HepG2 (cell line): ENCODE measurements around the gene EMC8. TPM values are rescaled to one million over a fixed set of nuclear protein-coding genes. Genes with fewer than 3 reads are reported as not detected.
A peak's percentile ranks its signal among the peaks of the same experiment; 100 is the strongest.

Source experiments
- ATAC-seq: fragments of 200-7000 bp; cut with Tn5 transposase; 3 replicates; pipeline ENCODE4 v1.9.1; 2020; ENCODE audit warnings: mild to moderate bottlenecking, moderate library complexity
- BruUV-seq: library from RNA; stranded (reverse); fragments of 400-500 nt; replicated peaks from 2 replicates; lab custom pipeline; 2021; lab: Mats Ljungman, UMichigan
- CTCF ChIA-PET: fragments of 300-600 bp; formaldehyde crosslinking; extraction: SDS; loops from one replicate; lab custom pipeline; 2021; ENCODE audit warnings: low total read pairs, inconsistent platforms, low intra/inter-chr PET ratio; lab: Yijun Ruan, JAX
- POLR2A ChIA-PET: fragments of 350-600 bp; sonication (Branson Sonifier 250); formaldehyde crosslinking; loops from one replicate; lab custom pipeline; 2020; ENCODE audit warnings: antibody characterized with exemption, inconsistent platforms; lab: Yijun Ruan, JAX
- DNase-seq: peaks from one replicate; pipeline ENCODE4 v3.0.0-alpha.2; 2015; ENCODE audit warnings: low spot score
- FAIRE-seq: peaks from 3 replicates; lab custom pipeline; 2011; peaks lifted over from hg19 to GRCh38; lab: Jason Lieb, UNC
- H2AFZ ChIP-seq: one replicate; pipeline ENCODE4 v1.6.1; 2011; ENCODE audit warnings: low read length, inconsistent platforms
- H3K27ac ChIP-seq: fragments of 300-600 bp; 3 replicates; pipeline ENCODE4 v1.8.0; 2011; ENCODE audit warnings: mixed run types, mild to moderate bottlenecking, mixed read lengths, low read length, inconsistent platforms; ENCODE audit not compliant: insufficient read depth; ENCODE audit errors: extremely low read length
- H3K27me3 ChIP-seq, 2 experiments: fragments of 200-600 bp in 1 of 2; 2 replicates in 1 of 2; 3 replicates in 1 of 2; pipeline versions ENCODE4 v1.6.0 to v1.8.0; 2011; ENCODE audit warnings: low read length in 2 of 2, mild to moderate bottlenecking in 2 of 2, moderate library complexity in 2 of 2, inconsistent platforms in 1 of 2; ENCODE audit not compliant: insufficient read depth in 2 of 2, control insufficient read depth in 1 of 2
- H3K36me3 ChIP-seq, 2 experiments: fragments of 200-600 bp in 1 of 2; replicated peaks in 1 of 2; 2 replicates in 1 of 2; 3 replicates in 1 of 2; pipeline versions ENCODE4 v1.5.1 to v1.8.0; 2011; ENCODE audit warnings: low read length in 2 of 2, inconsistent platforms in 1 of 2; ENCODE audit not compliant: insufficient read depth in 2 of 2, control insufficient read depth in 1 of 2
- H3K4me1 ChIP-seq: 2 replicates; pipeline ENCODE4 v1.5.1; 2012; ENCODE audit warnings: low read length, inconsistent platforms; ENCODE audit not compliant: insufficient read depth
- H3K4me2 ChIP-seq: 2 replicates; pipeline ENCODE4 v1.6.0; 2011; ENCODE audit warnings: low read depth, low read length, inconsistent platforms
- H3K4me3 ChIP-seq, 3 experiments: fragments of 200-600 bp in 1 of 3; sonication (generic), shearing (Covaris generic) in 1 of 3; replicated peaks in 1 of 3; 2 replicates each; pipeline ENCODE4 v1.5.1; 2011 to 2016; ENCODE audit warnings: low read length in 3 of 3, inconsistent platforms in 2 of 3, low read depth in 2 of 3, mild to moderate bottlenecking in 2 of 3, control low read depth in 1 of 3, mixed read lengths in 1 of 3; ENCODE audit not compliant: insufficient read depth in 1 of 3
- H3K79me2 ChIP-seq: one replicate; pipeline ENCODE4 v1.6.1; 2011; ENCODE audit warnings: low read length, inconsistent platforms; ENCODE audit not compliant: insufficient read depth
- H3K9ac ChIP-seq: 2 replicates; pipeline ENCODE4 v1.6.0; 2011; ENCODE audit warnings: mild to moderate bottlenecking, low read depth, low read length, inconsistent platforms; ENCODE audit not compliant: insufficient read depth
- H3K9me3 ChIP-seq: 2 replicates; pipeline ENCODE4 v1.5.1; 2012; ENCODE audit warnings: mild to moderate bottlenecking, low read length
- H4K20me1 ChIP-seq: 2 replicates; pipeline ENCODE4 v1.6.0; 2011; ENCODE audit warnings: inconsistent platforms, mild to moderate bottlenecking, low read length, moderate library complexity; ENCODE audit not compliant: insufficient read depth
- DNMT3B ChIP-seq: conservative IDR thresholded peaks from 2 replicates; pipeline ENCODE4 v1.6.1; 2016; ENCODE audit warnings: missing biosample characterization, control low read depth
- GPN1 ChIP-seq: sonication (generic); formaldehyde crosslinking; IDR thresholded peaks from 2 replicates; pipeline ENCODE4 v1.5.1; 2020; ENCODE audit warnings: missing genetic modification reagents, borderline replicate concordance
- POLR2AphosphoS2 ChIP-seq: IDR thresholded peaks from 2 replicates; pipeline ENCODE4 v1.6.1; 2011; ENCODE audit warnings: low read depth, low read length, improper control_type of control experiment
- POLR2G ChIP-seq: fragments of 200-400 bp; formaldehyde crosslinking; IDR thresholded peaks from 2 replicates; pipeline ENCODE4 v1.6.1; 2018; ENCODE audit warnings: mild to moderate bottlenecking, low read depth, low read length, moderate library complexity
- SATB2 ChIP-seq: sonication (generic); formaldehyde crosslinking; IDR thresholded peaks from 2 replicates; pipeline ENCODE4 v1.5.0; 2020; ENCODE audit warnings: missing genetic modification reagents
- SMARCC2 ChIP-seq: fragments of 450-650 bp; IDR thresholded peaks from 2 replicates; pipeline ENCODE4 v1.6.1; 2017; ENCODE audit warnings: antibody characterized with exemption, mild to moderate bottlenecking
- ZMYM4 ChIP-seq: sonication (generic); formaldehyde crosslinking; IDR thresholded peaks from 2 replicates; pipeline ENCODE4 v1.8.1; 2023; ENCODE audit warnings: mild to moderate bottlenecking, missing genetic modification reagents
- ZNF101 ChIP-seq: sonication (generic); formaldehyde crosslinking; IDR thresholded peaks from 2 replicates; pipeline ENCODE4 v1.4.0; 2020; ENCODE audit warnings: mild to moderate bottlenecking, low read depth, missing genetic modification reagents, borderline replicate concordance
- ZNF431 ChIP-seq: sonication (generic); formaldehyde crosslinking; IDR thresholded peaks from 2 replicates; pipeline ENCODE4 v1.9.0; 2022; ENCODE audit warnings: missing genetic modification reagents, low read depth, mild to moderate bottlenecking, borderline replicate concordance
- ZNF782 ChIP-seq: sonication (generic); formaldehyde crosslinking; IDR thresholded peaks from 2 replicates; pipeline ENCODE4 v1.4.0; 2020; ENCODE audit warnings: missing genetic modification reagents, mild to moderate bottlenecking, borderline replicate concordance
- WGBS: methylation state at CpG from one replicate; pipeline ENCODE4 v1.1.6; 2017; ENCODE audit warnings: low lambda C conversion rate; 5-methylcytosine and 5-hydroxymethylcytosine counted together
- in situ Hi-C: cut with HindIII; loops from 2 replicates; pipeline ENCODE4 v1.10.0; 2017; ENCODE audit warnings: low pct_unique_long_range_greater_than_20kb; ENCODE audit not compliant: extremely low pct_ligation_motif_present
- intact Hi-C: fragments of 100-400 bp; cut with micrococcal nuclease; formaldehyde crosslinking; loops from one replicate; pipeline ENCODE4 v1.10.0; 2022; ENCODE audit not compliant: unreplicated experiment
- polyA plus RNA-seq, 8 experiments: library from polyadenylated mRNA; depleted of rRNA in 3 of 8; stranded (reverse) in 7 of 8; unstranded in 1 of 8; fragments of >200 nt; fragmentation: Illumina TruSeq in 4 of 8; extraction: Trizol in 4 of 8; gene quantifications; 2 replicates each; pipeline versions ENCODE4 v1.2.1 to v1.2.3, GENCODE V29; 2011 to 2016; ENCODE audit warnings: low read depth in 4 of 8, missing spikeins in 1 of 8, mixed read lengths in 1 of 8; ENCODE audit not compliant: insufficient read depth in 1 of 8
- total RNA-seq, 5 experiments: library from RNA; depleted of rRNA; stranded (reverse); fragments of >200 nt; fragmentation: Illumina TruSeq; extraction: Trizol; gene quantifications; 2 replicates each; pipeline ENCODE4 v1.2.3, GENCODE V29; 2016; ENCODE audit warnings: low read depth in 1 of 5
- TF ChIP-seq, protein P1 (sequence below): sonication (generic); formaldehyde crosslinking; IDR thresholded peaks from 2 replicates; pipeline ENCODE4 v1.8.0; 2022; ENCODE audit warnings: missing genetic modification reagents, low read depth, mild to moderate bottlenecking, borderline replicate concordance
- TF ChIP-seq, protein P2 (sequence below): IDR thresholded peaks from 2 replicates; pipeline ENCODE4 v1.6.1; 2016; ENCODE audit warnings: control low read depth
- TF ChIP-seq, protein P3 (sequence below): sonication (generic); formaldehyde crosslinking; IDR thresholded peaks from 2 replicates; pipeline ENCODE4 v1.9.0; 2021; ENCODE audit warnings: missing genetic modification reagents, borderline replicate concordance

The EMC8 gene
- total and polyA plus RNA-seq, 2 of the 13 experiments (the other 11 are each of a cell fraction or from before 2014, with no cell fraction given), result 55.0 to 76.0 TPM

DNA sequence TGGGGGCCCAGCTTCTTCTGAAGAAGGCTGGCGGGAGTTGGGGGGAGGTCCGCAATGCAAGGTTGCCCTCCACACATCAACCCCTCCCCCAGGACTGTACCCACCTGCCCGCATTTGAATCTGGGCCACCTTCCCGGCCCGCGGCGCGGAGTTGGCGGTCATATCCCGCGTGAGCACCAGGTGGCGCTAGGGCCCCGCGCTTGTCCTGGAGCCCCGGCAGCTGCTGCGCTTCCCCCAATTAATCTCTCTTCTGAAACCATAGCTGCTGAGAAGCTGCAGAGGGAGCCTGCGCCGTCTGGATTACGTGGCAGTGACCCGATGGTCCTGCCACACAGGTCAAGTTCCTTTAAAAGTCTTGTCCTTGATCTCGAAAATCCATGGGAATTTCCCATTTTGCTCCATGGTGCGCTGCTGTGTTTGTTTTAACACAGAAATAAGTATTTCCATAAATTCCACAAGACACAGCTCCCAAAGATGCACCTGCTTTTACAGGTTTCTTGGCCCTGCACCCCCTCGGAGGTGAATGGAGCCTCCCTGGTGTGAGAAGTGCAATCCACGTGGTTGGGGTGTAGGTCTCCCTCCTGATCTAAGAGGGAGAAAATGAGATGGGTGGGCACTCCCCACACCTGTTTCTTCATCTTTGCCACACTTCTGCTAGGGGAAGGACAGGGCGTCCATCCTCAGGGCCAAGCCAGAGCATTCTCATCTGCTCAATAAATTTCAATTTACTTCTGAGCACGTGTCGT lies 22.2 kb upstream of the EMC8 start (continued):
- TF ChIP-seq ZNF431 (CRISPR knock-in tag) (no peak), GPN1 (CRISPR knock-in tag) (no peak), SMARCC2 (no peak), ZNF101 (CRISPR knock-in tag) (no peak), SATB2 (no peak), ZMYM4 (CRISPR knock-in tag) (no peak; the same call in 1 of the 2 replicates)
- TF ChIP-seq, protein P1, sequence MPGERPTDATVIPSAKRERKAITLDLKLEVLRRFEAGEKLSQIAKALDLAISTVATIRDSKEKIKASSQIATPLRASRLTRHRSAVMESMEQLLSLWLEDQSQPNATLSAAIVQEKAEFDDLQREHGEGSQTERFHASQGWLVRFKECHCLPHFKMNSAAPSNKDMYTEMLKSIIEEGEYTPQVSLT (CRISPR knock-in tag), result no peak
- TF ChIP-seq, protein P2, sequence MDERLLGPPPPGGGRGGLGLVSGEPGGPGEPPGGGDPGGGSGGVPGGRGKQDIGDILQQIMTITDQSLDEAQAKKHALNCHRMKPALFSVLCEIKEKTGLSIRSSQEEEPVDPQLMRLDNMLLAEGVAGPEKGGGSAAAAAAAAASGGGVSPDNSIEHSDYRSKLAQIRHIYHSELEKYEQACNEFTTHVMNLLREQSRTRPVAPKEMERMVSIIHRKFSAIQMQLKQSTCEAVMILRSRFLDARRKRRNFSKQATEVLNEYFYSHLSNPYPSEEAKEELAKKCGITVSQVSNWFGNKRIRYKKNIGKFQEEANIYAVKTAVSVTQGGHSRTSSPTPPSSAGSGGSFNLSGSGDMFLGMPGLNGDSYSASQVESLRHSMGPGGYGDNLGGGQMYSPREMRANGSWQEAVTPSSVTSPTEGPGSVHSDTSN (CRISPR knock-in tag), result no peak

DNA sequence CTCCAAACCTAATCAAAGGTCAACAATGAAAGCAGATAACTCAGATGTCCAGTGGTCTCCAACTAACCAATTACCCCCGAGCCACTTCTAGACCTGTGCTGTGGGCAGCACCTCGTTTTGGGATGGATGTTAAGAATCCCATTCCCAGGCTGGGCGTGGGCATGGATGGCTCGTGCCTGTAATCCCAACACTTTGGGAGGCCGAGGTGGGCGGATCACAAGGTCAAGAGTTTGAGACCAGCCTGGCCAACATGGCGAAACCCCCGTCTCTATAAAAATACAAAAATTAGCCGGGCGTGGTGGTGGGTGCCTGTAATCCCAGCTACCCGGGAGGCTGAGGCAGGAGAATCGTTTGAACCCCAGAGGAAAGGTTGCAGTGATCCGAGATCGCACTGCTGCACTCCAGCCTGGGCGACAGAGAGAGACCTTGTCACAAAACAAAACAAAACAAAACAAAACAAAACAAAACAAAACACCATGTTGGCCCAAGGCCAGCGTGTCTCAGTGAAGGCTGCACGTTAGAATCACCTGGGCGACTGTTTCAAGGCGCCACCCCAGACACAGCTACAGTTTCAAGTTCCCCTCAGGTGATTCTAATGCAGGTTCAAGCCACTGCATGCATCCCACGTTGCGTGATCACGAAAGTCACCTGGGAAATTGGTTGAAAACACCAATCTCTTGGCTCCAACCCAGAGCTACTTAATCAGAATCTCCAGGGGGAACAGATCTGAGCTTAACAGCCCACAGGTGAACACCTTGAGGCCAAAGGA lies 21.4 kb upstream of the EMC8 start:
- peaks cover 0 to 15% of the 10 kb centered on the region in 2 experiments; a peak in 2 of 5 replicates for H3K27me3 ChIP-seq
- ATAC-seq (no peak), DNase-seq (no peak), FAIRE-seq (no peak)
- BruUV-seq, result no TSS peak
- H2AFZ ChIP-seq, result no peak overlapping the region
- H3K9ac ChIP-seq, result no peak overlapping the region
- ChIA-PET CTCF (interaction anchor here (1.5 to 5.0 kb wide), 4 partner anchors 73 to 198 kb away, joined by 4 to 108 read pairs (median 48); no protein-coding TSS in a partner anchor), POLR2A (interaction anchor here (1.3 kb wide), 2 partner anchors 27 to 166 kb away, joined by 3 to 4 read pairs; no protein-coding TSS in a partner anchor)
- intact Hi-C loops (loop anchor here (1.0 kb wide), 2 partner anchors 74 to 167 kb away; no protein-coding TSS in a partner anchor), in situ Hi-C loops (loop anchor here (5.0 to 25.0 kb wide), 4 partner anchors 72 to 692 kb away; partner anchors contain the start of gene FOXF1)
- no peaks in the 10 kb centered on the region for H3K79me2 ChIP-seq
- no peaks in the 10 kb centered on the region for H3K36me3 ChIP-seq
- H3K4me2 ChIP-seq, result no peak overlapping the region
- TF ChIP-seq, protein P3, sequence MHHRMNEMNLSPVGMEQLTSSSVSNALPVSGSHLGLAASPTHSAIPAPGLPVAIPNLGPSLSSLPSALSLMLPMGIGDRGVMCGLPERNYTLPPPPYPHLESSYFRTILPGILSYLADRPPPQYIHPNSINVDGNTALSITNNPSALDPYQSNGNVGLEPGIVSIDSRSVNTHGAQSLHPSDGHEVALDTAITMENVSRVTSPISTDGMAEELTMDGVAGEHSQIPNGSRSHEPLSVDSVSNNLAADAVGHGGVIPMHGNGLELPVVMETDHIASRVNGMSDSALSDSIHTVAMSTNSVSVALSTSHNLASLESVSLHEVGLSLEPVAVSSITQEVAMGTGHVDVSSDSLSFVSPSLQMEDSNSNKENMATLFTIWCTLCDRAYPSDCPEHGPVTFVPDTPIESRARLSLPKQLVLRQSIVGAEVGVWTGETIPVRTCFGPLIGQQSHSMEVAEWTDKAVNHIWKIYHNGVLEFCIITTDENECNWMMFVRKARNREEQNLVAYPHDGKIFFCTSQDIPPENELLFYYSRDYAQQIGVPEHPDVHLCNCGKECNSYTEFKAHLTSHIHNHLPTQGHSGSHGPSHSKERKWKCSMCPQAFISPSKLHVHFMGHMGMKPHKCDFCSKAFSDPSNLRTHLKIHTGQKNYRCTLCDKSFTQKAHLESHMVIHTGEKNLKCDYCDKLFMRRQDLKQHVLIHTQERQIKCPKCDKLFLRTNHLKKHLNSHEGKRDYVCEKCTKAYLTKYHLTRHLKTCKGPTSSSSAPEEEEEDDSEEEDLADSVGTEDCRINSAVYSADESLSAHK (CRISPR knock-in tag), result peak; percentile 99
- TF ChIP-seq POLR2G, result no peak
- TF ChIP-seq DNMT3B (CRISPR knock-in tag), result no peak
- TF ChIP-seq POLR2AphosphoS2, result no peak
- TF ChIP-seq ZNF782 (CRISPR knock-in tag), result 0 out of 2 replicates have a peak, but pooled peaks have one; percentile 11
- no peaks in the 10 kb centered on the region for H4K20me1 ChIP-seq
- H3K4me1 ChIP-seq, result no peaks in the 10 kb centered on the region
- H3K27ac ChIP-seq, result no peak overlapping the region
- H3K9me3 ChIP-seq, result no peaks in the 10 kb centered on the region
- 37% methylated on average over 22 of the region's 22 CpGs for WGBS
- H3K4me3 ChIP-seq, result no peak overlapping the region
